ENCODE measurements around the gene NRARP.

- no peak for TF ChIP-seq TAF1 (conservative IDR thresholded peaks at IDR 0.05)
- TF ChIP-seq CTCF (IDR thresholded peaks at IDR 0.05; ENCODE audit: low read depth, low read length, missing input control): no peak
- no peak for TF ChIP-seq YY1 (IDR thresholded peaks at IDR 0.05)
- no peak for TF ChIP-seq FOXA1 (IDR thresholded peaks at IDR 0.05)
Measured at GRCh38 chr9:137252555-137253506, 49.2 kb downstream of the NRARP start.

All from liver (tissue), 3 donors.